Endothelial cell of umbilical vein (primary cell): ENCODE results near the gene C2CD3. TPM values are rescaled to one million over a fixed set of nuclear protein-coding genes. Genes with fewer than 3 reads are reported as not detected.

ENCODE experiments used
- BruUV-seq: library from RNA; stranded (reverse); fragments of 400-500 nt; replicated peaks from 2 replicates; lab custom pipeline; 2021; lab: Mats Ljungman, UMichigan
- CTCF ChIA-PET: fragments of 300-600, 350-600 bp; sonication (Branson Sonifier 250); formaldehyde crosslinking; loops from one replicate; lab custom pipeline; 2021; ENCODE audit warnings: antibody characterized with exemption, inconsistent platforms; lab: Charles Lee
- POLR2A ChIA-PET: fragments of 300-600, 350-600 bp; sonication (Branson Sonifier 250); formaldehyde crosslinking; loops from one replicate; lab custom pipeline; 2021; ENCODE audit warnings: antibody characterized with exemption, inconsistent platforms; lab: Charles Lee
- DNase-seq: peaks from one replicate; pipeline ENCODE4 v3.0.0-alpha.2; 2011; ENCODE audit warnings: low read depth, low spot score
- FAIRE-seq: peaks from 2 replicates; lab custom pipeline; 2011; peaks lifted over from hg19 to GRCh38; lab: Jason Lieb, UNC
- H2AFZ ChIP-seq: 2 replicates; pipeline ENCODE4 v1.6.0; 2012; ENCODE audit warnings: low read depth, low read length, control low read depth, inconsistent platforms
- H3K27ac ChIP-seq: 2 replicates; pipeline ENCODE4 v1.5.1; 2011; ENCODE audit warnings: low read depth, mild to moderate bottlenecking, control low read depth, low read length, moderate library complexity; ENCODE audit not compliant: insufficient read depth
- H3K27me3 ChIP-seq, 2 experiments: 2 replicates each; pipeline versions ENCODE4 v1.6.0 to v1.6.1; 2011; ENCODE audit warnings: low read length in 2 of 2, mixed read lengths in 1 of 2; ENCODE audit not compliant: control insufficient read depth in 2 of 2, insufficient read depth in 2 of 2
- H3K36me3 ChIP-seq, 2 experiments: 2 replicates in 1 of 2; 3 replicates in 1 of 2; pipeline ENCODE4 v1.5.1; 2011; ENCODE audit warnings: low read length in 2 of 2, mild to moderate bottlenecking in 1 of 2, moderate library complexity in 1 of 2; ENCODE audit not compliant: control insufficient read depth in 2 of 2, insufficient read depth in 2 of 2; ENCODE audit errors: extremely low read depth in 1 of 2
- H3K4me1 ChIP-seq: 3 replicates; pipeline ENCODE4 v1.5.1; 2011; ENCODE audit warnings: mild to moderate bottlenecking, low read length; ENCODE audit not compliant: control insufficient read depth, insufficient read depth; ENCODE audit errors: extremely low read depth
- H3K4me2 ChIP-seq: 2 replicates; pipeline ENCODE4 v1.6.1; 2011; ENCODE audit warnings: low read length, control low read depth, mixed read lengths; ENCODE audit not compliant: insufficient read depth
- H3K4me3 ChIP-seq, 3 experiments: fragments of 200-600 bp in 1 of 3; sonication (generic), shearing (Covaris generic) in 1 of 3; replicated peaks in 1 of 3; 2 replicates each; pipeline ENCODE4 v1.5.1; 2011 to 2016; ENCODE audit warnings: control low read depth in 3 of 3, low read length in 3 of 3, mild to moderate bottlenecking in 2 of 3, inconsistent platforms in 1 of 3, low read depth in 1 of 3, moderate library complexity in 1 of 3; ENCODE audit not compliant: insufficient read depth in 1 of 3
- H3K79me2 ChIP-seq: 2 replicates; pipeline ENCODE4 v1.6.0; 2012; ENCODE audit warnings: low read length, inconsistent platforms; ENCODE audit not compliant: control insufficient read depth, insufficient read depth
- H3K9ac ChIP-seq: replicated peaks from 2 replicates; pipeline ENCODE3; 2011; ENCODE audit warnings: low read length, control low read depth; ENCODE audit not compliant: insufficient read depth; ENCODE audit errors: extremely low read depth
- H3K9me1 ChIP-seq: replicated peaks from 3 replicates; pipeline ENCODE4 v1.6.0; 2011; ENCODE audit warnings: mild to moderate bottlenecking, low read length; ENCODE audit not compliant: control insufficient read depth, insufficient read depth; ENCODE audit errors: extremely low read depth
- H3K9me3 ChIP-seq: replicated peaks from 2 replicates; pipeline ENCODE4 v1.5.1; 2012; ENCODE audit warnings: low read length, inconsistent platforms; ENCODE audit not compliant: control insufficient read depth, insufficient read depth
- H4K20me1 ChIP-seq: replicated peaks from 2 replicates; pipeline ENCODE3; 2011; ENCODE audit warnings: mild to moderate bottlenecking, low read length; ENCODE audit not compliant: control insufficient read depth, insufficient read depth; ENCODE audit errors: extremely low read depth
- EZH2 ChIP-seq: IDR thresholded peaks from 2 replicates; pipeline ENCODE4 v1.6.1; 2012; ENCODE audit warnings: borderline replicate concordance, low read depth, mild to moderate bottlenecking, moderate library complexity, low read length, inconsistent platforms; ENCODE audit not compliant: severe bottlenecking
- FOS ChIP-seq: IDR thresholded peaks from 2 replicates; pipeline ENCODE4 v1.6.1; 2011; ENCODE audit warnings: mild to moderate bottlenecking, low read length, moderate library complexity, borderline replicate concordance; ENCODE audit not compliant: insufficient read depth
- GATA2 ChIP-seq: IDR thresholded peaks from 2 replicates; pipeline ENCODE4 v1.7.0; 2011; ENCODE audit warnings: low read depth, mild to moderate bottlenecking, moderate library complexity, mixed read lengths, low read length; ENCODE audit not compliant: insufficient read length, insufficient read depth
- JUN ChIP-seq: IDR thresholded peaks from 2 replicates; pipeline ENCODE4 v1.6.1; 2011; ENCODE audit warnings: borderline replicate concordance, low read depth; ENCODE audit not compliant: insufficient read length, insufficient read depth
- MAX ChIP-seq: IDR thresholded peaks from 2 replicates; pipeline ENCODE4 v1.6.1; 2011; ENCODE audit not compliant: insufficient read depth, insufficient read length
- MYC ChIP-seq: IDR thresholded peaks from one replicate; pipeline ENCODE4 v1.6.1; 2011; ENCODE audit warnings: mild to moderate bottlenecking, low read depth, low read length
- POLR2A ChIP-seq: IDR thresholded peaks from 2 replicates; pipeline ENCODE4 v1.6.1; 2012; ENCODE audit warnings: low read depth, mild to moderate bottlenecking, control low read depth, low read length
- POLR2AphosphoS5 ChIP-seq: IDR thresholded peaks from 2 replicates; pipeline ENCODE4 v1.6.1; 2012; ENCODE audit warnings: low read depth, mild to moderate bottlenecking, control low read depth, low read length, moderate library complexity; ENCODE audit not compliant: insufficient read depth
- dilution Hi-C: fragments of 300-500 bp; cut with MboI; formaldehyde crosslinking; loops from one replicate; pipeline ENCODE4 v1.15.0; 2019; ENCODE audit warnings: low sequenced_read_pairs; ENCODE audit not compliant: extremely low pct_ligation_motif_present
- intact Hi-C: fragments of 100-400 bp; cut with micrococcal nuclease; formaldehyde crosslinking; loops from one replicate; pipeline ENCODE4 v1.10.0; 2022
- polyA plus RNA-seq, 4 experiments: library from polyadenylated mRNA; depleted of rRNA in 3 of 4; stranded (reverse) in 3 of 4; unstranded in 1 of 4; fragments of >200 nt; gene quantifications; 2 replicates each; pipeline versions ENCODE4 v1.2.1 to v1.2.3, GENCODE V29; 2011 to 2012; ENCODE audit warnings: missing spikeins in 1 of 4
- total RNA-seq: library from RNA; stranded (reverse); gene quantifications from 2 replicates; pipeline ENCODE4 v1.2.3, GENCODE V29; 2021
- TF ChIP-seq, protein P1 (sequence below), 2 donors: IDR thresholded peaks; 1 replicate in 1 of 2; 2 replicates in 1 of 2; pipeline ENCODE4 v1.5.1; 2011; ENCODE audit warnings: low read length in 2 of 2, mild to moderate bottlenecking in 2 of 2, moderate library complexity in 2 of 2, control low read depth in 1 of 2, inconsistent platforms in 1 of 2, low read depth in 1 of 2; ENCODE audit not compliant: insufficient read depth in 1 of 2; ENCODE audit errors: extremely low read depth in 1 of 2

Gene C2CD3
- total and polyA plus RNA-seq, 2 donors (not counting 3 experiments of a cell fraction or from before 2014, with no cell fraction given) = 12.9 to 36.6 TPM

GRCh38 chr11:73982990-73983740 is 187.6 kb downstream of the C2CD3 start:
- no peaks in the 10 kb centered on the region for H3K9me1 ChIP-seq
- dilution Hi-C loops = no loop called here
- no peaks in the 10 kb centered on the region for H3K27me3 ChIP-seq
- ChIA-PET POLR2A (interaction anchor here (0.6 to 1.1 kb wide), 2 partner anchors 41 to 187 kb away, joined by 3 to 5 read pairs; partner anchors contain the start of genes C2CD3 and PPME1), CTCF (interaction anchor here (1.0 to 1.4 kb wide), 2 partner anchors 19 kb away, joined by 3 to 4 read pairs; no protein-coding TSS in a partner anchor)
- peaks cover 11% of the 10 kb centered on the region for H3K4me1 ChIP-seq
- peak overlapping the region; percentile 86 for H2AFZ ChIP-seq
- DNase-seq = peak; percentile 96
- TF ChIP-seq POLR2AphosphoS5 = peak; percentile 66
- no peak for TF ChIP-seq MYC
- TF ChIP-seq JUN = no peak
- TF ChIP-seq, protein P1, sequence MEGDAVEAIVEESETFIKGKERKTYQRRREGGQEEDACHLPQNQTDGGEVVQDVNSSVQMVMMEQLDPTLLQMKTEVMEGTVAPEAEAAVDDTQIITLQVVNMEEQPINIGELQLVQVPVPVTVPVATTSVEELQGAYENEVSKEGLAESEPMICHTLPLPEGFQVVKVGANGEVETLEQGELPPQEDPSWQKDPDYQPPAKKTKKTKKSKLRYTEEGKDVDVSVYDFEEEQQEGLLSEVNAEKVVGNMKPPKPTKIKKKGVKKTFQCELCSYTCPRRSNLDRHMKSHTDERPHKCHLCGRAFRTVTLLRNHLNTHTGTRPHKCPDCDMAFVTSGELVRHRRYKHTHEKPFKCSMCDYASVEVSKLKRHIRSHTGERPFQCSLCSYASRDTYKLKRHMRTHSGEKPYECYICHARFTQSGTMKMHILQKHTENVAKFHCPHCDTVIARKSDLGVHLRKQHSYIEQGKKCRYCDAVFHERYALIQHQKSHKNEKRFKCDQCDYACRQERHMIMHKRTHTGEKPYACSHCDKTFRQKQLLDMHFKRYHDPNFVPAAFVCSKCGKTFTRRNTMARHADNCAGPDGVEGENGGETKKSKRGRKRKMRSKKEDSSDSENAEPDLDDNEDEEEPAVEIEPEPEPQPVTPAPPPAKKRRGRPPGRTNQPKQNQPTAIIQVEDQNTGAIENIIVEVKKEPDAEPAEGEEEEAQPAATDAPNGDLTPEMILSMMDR (IDR thresholded peaks at IDR 0.05; ENCODE audit: extremely low read depth in 1 of 2, insufficient read depth in 1 of 2, low read depth in 1 of 2, low read length in 2 of 2) = no peak
- TF ChIP-seq MAX = peak; percentile 63
- peak; percentile 84 for TF ChIP-seq POLR2A
- no peak for TF ChIP-seq GATA2
- TF ChIP-seq FOS = no peak
- TF ChIP-seq EZH2 = no peak
- H3K9ac ChIP-seq = peak overlapping the region; percentile 59
- no TSS peak for BruUV-seq
- no peaks in the 10 kb centered on the region for H3K79me2 ChIP-seq
- no peaks in the 10 kb centered on the region for H3K9me3 ChIP-seq
- FAIRE-seq = peak; percentile 89
- H3K27ac ChIP-seq = peak overlapping the region; percentile 71
- no peaks in the 10 kb centered on the region for H4K20me1 ChIP-seq
- peak overlapping the region; percentile 65 for H3K4me2 ChIP-seq
- peak overlapping the region; percentile 11 to 73 (median 56) for H3K4me3 ChIP-seq
- intact Hi-C loops = loop anchor here (2.0 to 5.0 kb wide), 3 partner anchors 18 to 339 kb away; partner anchors contain the start of genes C2CD3 and PPME1
- no peaks in the 10 kb centered on the region for H3K36me3 ChIP-seq
